GM18507 (cell line): ENCODE results near the gene USP2.
"Not testable (repeated sequence)": the region's sequence is repeated elsewhere in the genome, so short reads cannot be mapped to it uniquely, and the experiment has no call there.

Experiments used
- DNase-seq: peaks from one replicate; pipeline ENCODE4 v3.0.0; 2011; ENCODE audit warnings: low read depth; ENCODE audit not compliant: insufficient read length; ENCODE audit errors: extremely low spot score
- FAIRE-seq: peaks from 2 replicates; lab custom pipeline; 2011; peaks lifted over from hg19 to GRCh38; lab: Jason Lieb, UNC

USP2 gene

DNA sequence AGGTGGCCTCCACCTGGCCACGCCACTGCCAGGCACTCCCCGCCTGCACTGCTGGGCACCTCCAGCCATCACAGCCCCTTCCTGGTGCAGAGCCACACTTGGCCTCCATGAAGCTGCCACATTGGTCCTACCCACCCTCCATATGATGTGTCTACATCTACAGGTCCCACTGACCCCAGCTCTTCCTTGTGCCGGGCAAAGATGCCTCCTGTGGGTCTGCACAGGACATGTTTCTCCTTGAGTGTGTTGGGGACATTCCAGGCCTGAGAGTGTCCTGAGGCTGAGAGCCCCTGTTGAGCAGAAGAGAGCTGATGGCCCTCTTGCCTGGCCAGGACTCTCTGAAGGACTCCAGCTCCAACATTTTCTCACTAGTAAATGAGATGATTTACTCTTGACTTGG, 34.0 kb upstream of the USP2 start:
- no peak for DNase-seq
- no peak for FAIRE-seq

GRCh38 chr11:119414734-119415133, 33.2 kb upstream of the USP2 start:
- FAIRE-seq (no peak), DNase-seq (no peak)

DNA sequence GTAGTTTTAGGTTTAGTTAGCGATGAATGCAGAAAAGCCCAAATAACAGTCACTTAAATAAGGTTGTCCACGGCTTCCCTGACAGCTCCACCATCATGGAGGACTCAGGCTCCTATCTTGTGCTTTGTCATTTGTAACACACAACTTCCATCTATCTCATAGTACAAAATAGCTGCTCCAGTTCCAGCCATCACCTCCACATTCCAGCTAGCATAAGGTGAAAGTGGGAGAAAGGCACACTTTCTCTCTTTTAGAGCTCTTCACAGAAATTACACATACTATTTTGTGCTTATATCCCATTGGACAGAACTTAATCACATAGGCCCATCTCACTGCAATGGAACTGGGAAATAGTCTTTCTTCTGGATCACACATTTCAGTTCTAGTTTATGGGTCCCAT, 32.8 kb upstream of the USP2 start:
- no peak for DNase-seq
- FAIRE-seq, result no peak

DNA sequence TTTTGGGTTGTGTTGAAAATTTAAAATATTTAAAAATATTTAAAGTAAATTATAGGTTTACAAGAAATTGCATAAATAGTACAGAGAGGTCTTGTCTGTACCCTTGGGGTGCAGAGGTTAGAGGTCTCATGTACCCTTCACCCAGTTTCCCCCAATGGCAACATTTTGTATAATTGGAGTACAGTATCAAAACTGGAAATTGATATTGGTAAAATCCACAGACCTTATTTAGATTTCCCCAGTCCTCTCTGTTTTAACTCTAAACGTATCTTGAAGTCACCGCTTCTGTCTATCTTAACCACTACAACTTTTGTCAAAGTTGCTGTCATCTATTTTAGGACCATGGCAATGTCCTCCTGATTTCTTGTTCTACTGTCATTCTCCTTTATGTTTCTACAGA, 30.6 kb upstream of the USP2 start:
- FAIRE-seq, result no peak
- DNase-seq, result no peak

- FAIRE-seq, result no peak
- no peak for DNase-seq
Observed at GRCh38 chr11:119410501-119410900, 29.0 kb upstream of the USP2 start.

DNA sequence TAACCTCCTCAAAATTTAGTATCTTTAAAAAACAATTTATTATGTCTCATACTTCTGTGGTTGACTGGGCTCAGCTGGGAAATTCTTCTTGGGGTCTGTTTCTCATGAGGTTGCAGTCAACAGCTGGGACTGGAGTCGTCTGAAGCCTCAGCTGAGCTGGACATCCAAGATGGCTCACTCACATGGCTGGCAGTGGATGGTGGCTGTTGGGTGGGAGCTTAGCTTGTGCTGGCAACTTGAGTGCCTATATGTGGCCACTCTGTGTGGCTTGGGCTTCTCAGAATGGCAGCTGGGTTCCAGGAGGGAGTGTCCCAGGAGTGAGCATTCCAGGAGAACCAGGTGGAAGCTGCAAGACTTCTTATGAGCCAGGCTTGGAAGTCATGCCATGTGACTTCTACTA, 28.2 kb upstream of the USP2 start:
- FAIRE-seq (no peak), DNase-seq (no peak)

GRCh38 chr11:119406005-119406404, 24.5 kb upstream of the USP2 start:
- FAIRE-seq (no peak), DNase-seq (no peak)

DNA sequence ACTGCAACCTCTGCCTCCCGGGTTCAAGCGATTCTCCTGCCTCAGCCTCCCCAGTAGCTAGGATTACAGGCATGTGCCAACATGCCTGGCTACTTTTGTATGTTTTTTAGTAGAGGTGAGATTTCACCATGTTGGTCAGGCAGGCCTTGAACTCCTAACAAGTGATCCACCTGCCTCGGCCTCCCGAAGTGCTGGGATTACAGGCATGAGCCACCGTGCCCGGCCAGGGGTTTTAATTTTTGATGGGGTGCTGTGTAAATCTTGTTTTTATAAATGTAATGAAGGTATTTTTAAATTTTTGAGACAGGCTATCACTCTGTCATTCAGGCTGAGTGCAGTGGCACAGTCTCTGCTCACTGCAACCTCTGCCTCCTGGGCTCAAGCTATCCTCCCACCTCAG, 24.0 kb upstream of the USP2 start:
- DNase-seq, FAIRE-seq: not testable (repeated sequence)

DNA sequence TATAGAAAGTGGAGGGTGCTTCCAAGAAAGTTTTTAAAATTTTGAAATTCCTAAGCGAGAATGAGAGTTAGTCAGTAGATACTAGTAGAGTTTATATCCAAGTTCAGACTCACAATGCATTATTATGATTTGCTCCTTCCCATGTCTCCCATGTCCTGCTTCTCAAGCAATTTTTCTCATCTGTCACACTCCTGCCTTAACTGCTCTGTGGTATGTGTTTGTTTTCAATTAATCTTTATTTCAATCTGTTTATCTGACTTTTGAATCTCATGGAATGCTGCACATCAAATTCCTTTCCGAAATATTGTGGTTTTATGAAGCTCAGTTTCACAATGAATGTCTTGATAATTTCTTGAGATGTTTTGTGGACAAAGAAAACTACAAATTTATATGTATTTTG, 23.4 kb upstream of the USP2 start:
- DNase-seq (no peak), FAIRE-seq (no peak)

- DNase-seq (no peak), FAIRE-seq (no peak)
Observed at GRCh38 chr11:119403021-119403420, 21.5 kb upstream of the USP2 start.

DNA sequence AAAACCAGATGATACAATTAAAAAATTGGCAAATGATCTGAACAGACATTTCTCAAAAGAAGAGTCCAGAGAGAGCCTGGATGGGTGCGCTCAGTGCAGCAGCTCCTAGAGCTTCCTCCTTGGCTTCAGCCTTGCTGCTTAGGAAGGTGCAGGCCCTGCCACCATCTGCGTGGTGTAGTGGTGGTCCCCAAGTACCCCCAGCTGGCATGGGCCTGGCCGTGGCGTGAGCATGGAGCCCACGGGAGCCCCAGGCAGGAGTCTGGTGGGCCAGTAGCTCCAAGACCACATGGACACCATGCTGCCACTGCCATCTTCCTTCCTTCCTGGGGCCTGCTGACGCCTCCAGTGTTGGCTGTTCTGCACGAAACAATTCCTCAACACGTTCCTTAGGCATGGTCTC, 21.0 kb upstream of the USP2 start:
- no peak for FAIRE-seq

GRCh38 chr11:119400860-119401259, 19.4 kb upstream of the USP2 start:
- FAIRE-seq, result no peak
- DNase-seq, result no peak

More for the DNA sequence above, 21.0 kb upstream of the USP2 start:
- DNase-seq, result no peak

- DNase-seq, result no peak
- FAIRE-seq, result no peak
Observed at GRCh38 chr11:119397740-119398139, 16.2 kb upstream of the USP2 start.

- FAIRE-seq (no peak), DNase-seq (no peak)
Observed at GRCh38 chr11:119396835-119397234, 15.3 kb upstream of the USP2 start.

DNA sequence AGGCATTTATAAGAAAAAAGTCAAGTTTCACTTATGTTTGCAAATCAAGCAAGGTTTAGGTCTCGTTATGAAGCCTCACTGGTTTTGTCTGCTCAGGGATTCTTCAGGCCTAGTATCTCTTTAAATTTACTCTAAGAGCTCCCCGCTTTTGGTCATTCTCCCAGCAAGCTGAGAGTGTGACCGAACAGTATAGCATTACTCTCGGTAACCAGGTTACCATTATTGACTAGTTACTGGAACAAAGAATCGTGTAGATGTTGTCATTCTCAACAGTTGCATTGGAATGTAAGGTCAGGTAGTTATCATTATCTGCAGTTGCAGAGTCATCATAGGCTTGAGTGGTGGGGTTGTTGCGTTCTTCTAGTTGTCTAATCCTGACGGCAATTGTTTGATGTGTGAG, 9.8 kb upstream of the USP2 start:
- DNase-seq (no peak), FAIRE-seq (no peak)

- no peak for DNase-seq
- FAIRE-seq, result peak; percentile 66
Observed at GRCh38 chr11:119389611-119390254, 8.2 kb upstream of the USP2 start.

GRCh38 chr11:119388103-119388502, 6.6 kb upstream of the USP2 start:
- FAIRE-seq, result no peak
- no peak for DNase-seq

DNA sequence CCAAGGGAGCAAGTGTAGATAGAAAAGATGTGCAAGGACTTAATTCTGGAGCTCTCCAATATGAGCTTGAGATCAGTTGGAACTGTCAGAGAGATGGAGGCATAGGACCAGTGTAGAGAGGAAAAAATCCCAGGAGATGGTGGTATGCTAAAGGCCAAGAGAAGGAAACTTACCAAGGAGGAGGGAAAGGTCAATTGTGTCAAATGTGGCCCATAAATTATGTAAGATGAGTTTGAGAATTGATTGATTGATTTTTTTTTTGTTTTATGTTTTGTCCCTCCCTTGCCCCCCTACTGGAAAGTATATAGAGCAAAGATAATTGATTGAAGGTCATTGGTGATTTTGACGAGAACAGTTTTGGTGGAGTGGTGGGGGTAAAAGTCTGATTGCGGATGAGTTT, 2.8 kb upstream of the USP2 start:
- FAIRE-seq, result no peak
- no peak for DNase-seq

GRCh38 chr11:119382513-119382912, 1.0 kb upstream of the USP2 start:
- FAIRE-seq, DNase-seq: not testable (repeated sequence)

GRCh38 chr11:119382101-119382500, 611 bp upstream of the USP2 start:
- FAIRE-seq (no peak), DNase-seq (no peak)

GRCh38 chr11:119380827-119381180, 686 bp downstream of the USP2 start:
- no peak for FAIRE-seq

DNA sequence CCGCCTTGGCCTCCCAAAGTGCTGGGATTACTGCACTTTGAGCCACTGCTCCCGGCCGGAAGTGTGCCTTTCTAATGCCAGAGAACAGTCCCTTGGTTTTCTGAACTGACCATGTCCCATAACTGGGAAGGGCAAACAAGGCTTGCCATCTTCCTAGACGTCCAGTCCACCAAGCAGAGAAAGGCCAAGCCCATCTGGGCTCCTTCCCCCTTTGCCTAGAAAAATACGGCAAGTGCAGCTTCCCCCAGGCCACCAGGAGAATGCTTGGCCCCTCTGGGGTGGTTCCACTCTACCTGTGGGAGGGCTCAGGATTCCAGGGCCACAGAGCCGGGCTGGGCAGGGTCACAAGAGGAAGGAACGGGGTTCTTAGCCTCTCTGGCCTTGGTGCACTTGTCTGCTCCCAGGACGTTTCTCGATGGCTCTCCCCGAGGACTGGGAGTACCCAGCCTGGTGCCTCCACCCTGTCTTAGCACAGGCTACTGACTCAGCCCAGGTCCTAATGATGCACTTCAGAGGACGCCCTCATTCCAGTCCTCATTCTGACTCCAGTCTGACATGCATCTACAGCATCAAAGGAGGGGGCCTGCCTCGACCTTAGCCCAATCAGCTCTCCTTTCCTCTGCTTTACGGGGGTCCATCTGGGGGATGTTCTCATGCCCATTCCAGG, 1.2 kb downstream of the USP2 start:
- FAIRE-seq (no peak), DNase-seq (no peak)

More at GRCh38 chr11:119380827-119381180, 686 bp downstream of the USP2 start:
- no peak for DNase-seq
